Cardiac muscle cell (in vitro differentiated cells and primary cell): ENCODE data around the gene SLC23A3. TPM values are rescaled to one million over a fixed set of nuclear protein-coding genes. Genes with fewer than 3 reads are reported as not detected.

Source experiments
- DNase-seq, 2 donors: peaks; one replicate each; pipeline versions ENCODE4 v3.0.0 to v3.0.0-alpha.2; 2010 to 2017; ENCODE audit warnings: low read depth in 1 of 2, low spot score in 1 of 2
- H3K27ac ChIP-seq: fragments of 200-600 bp; sonication (generic); 2 replicates; pipeline ENCODE4 v1.5.1; 2016
- H3K27me3 ChIP-seq: fragments of 200-600 bp; sonication (generic); 2 replicates; pipeline ENCODE4 v1.6.0; 2016; ENCODE audit warnings: control low read depth
- H3K36me3 ChIP-seq: fragments of 200-600 bp; sonication (generic); 2 replicates; pipeline ENCODE4 v1.5.1; 2016; ENCODE audit warnings: control low read depth
- H3K4me1 ChIP-seq: fragments of 200-600 bp; sonication (generic); 2 replicates; pipeline ENCODE4 v1.8.1; 2017; ENCODE audit warnings: low read depth, mild to moderate bottlenecking, mixed run types
- H3K4me3 ChIP-seq: fragments of 200-600 bp; sonication (generic); 2 replicates; pipeline ENCODE4 v1.5.1; 2016; ENCODE audit warnings: mild to moderate bottlenecking
- H3K9me3 ChIP-seq: fragments of 200-600 bp; sonication (generic); 2 replicates; pipeline ENCODE4 v1.5.1; 2017; ENCODE audit warnings: low read depth, mild to moderate bottlenecking, control low read depth
- polyA plus RNA-seq: library from polyadenylated mRNA; unstranded; fragments of >200 nt; fragmentation: Nextera tagmentation; extraction: Ambion mirVana; gene quantifications from 2 replicates; pipeline ENCODE4 v1.2.1, GENCODE V29; 2016
- total RNA-seq: library from RNA; depleted of rRNA; stranded (reverse); fragments of >200 nt; gene quantifications from 2 replicates; pipeline ENCODE4 v1.2.3, GENCODE V29; 2016
- TF ChIP-seq, protein P1 (sequence below): IDR thresholded peaks from 2 replicates; pipeline ENCODE4 v1.5.1; 2012; ENCODE audit warnings: low read depth, mild to moderate bottlenecking, low read length

The SLC23A3 gene
- total and polyA plus RNA-seq, 2 experiments from 2014 or later = 0.09 TPM; not detected in 1

DNA sequence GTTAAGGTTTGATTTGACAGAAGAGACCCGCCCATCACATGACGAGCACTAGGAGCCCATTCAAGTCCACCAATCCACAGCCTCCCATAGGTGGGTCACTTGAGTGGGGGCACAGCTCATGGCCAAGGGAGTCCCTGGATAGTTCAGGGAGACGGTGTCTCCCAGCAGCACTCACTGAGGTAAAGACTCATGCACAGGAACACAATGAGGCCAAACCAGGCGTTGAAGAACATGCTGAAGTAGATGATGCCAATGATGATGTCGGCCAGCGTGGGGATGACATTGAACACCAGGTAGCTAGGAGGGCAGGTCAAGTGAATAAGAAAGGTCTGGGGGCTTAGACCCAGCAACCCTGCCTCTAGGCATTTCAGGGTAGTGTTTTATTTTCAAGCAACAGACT, 45.0 kb upstream of the SLC23A3 start:
- peaks cover 3% of the 10 kb centered on the region for H3K36me3 ChIP-seq
- H3K4me1 ChIP-seq = peaks cover 12% of the 10 kb centered on the region
- no peaks in the 10 kb centered on the region for H3K27me3 ChIP-seq
- no peak for DNase-seq
- no peak overlapping the region for H3K4me3 ChIP-seq
- no peak overlapping the region for H3K27ac ChIP-seq
- TF ChIP-seq, protein P1, sequence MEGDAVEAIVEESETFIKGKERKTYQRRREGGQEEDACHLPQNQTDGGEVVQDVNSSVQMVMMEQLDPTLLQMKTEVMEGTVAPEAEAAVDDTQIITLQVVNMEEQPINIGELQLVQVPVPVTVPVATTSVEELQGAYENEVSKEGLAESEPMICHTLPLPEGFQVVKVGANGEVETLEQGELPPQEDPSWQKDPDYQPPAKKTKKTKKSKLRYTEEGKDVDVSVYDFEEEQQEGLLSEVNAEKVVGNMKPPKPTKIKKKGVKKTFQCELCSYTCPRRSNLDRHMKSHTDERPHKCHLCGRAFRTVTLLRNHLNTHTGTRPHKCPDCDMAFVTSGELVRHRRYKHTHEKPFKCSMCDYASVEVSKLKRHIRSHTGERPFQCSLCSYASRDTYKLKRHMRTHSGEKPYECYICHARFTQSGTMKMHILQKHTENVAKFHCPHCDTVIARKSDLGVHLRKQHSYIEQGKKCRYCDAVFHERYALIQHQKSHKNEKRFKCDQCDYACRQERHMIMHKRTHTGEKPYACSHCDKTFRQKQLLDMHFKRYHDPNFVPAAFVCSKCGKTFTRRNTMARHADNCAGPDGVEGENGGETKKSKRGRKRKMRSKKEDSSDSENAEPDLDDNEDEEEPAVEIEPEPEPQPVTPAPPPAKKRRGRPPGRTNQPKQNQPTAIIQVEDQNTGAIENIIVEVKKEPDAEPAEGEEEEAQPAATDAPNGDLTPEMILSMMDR = no peak
- H3K9me3 ChIP-seq = no peaks in the 10 kb centered on the region

DNA sequence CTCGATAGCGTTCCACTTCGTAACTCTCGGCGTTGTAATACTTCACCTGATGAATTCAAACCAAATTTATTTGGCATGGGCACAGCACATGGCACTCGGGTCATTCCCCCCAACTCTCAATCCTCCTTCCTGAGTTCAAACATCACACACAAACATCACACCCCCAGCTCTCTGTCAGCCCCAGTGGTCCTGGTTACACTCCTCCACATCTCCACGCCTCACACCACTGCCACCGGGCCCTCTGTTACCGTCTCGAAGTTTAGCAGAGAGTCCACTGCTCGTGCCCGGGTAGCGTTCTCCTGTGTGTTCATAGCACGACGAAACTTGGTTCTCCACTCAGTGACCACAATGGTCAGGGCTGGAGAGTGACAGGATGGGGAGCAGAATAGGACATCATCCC, 44.3 kb upstream of the SLC23A3 start:
- H3K9me3 ChIP-seq = no peaks in the 10 kb centered on the region
- no peaks in the 10 kb centered on the region for H3K36me3 ChIP-seq
- H3K27ac ChIP-seq = no peak overlapping the region
- peaks cover 9% of the 10 kb centered on the region for H3K4me1 ChIP-seq
- H3K27me3 ChIP-seq = no peaks in the 10 kb centered on the region
- no peak for DNase-seq
- no peak overlapping the region for H3K4me3 ChIP-seq
- TF ChIP-seq, protein P1 = no peak

DNA sequence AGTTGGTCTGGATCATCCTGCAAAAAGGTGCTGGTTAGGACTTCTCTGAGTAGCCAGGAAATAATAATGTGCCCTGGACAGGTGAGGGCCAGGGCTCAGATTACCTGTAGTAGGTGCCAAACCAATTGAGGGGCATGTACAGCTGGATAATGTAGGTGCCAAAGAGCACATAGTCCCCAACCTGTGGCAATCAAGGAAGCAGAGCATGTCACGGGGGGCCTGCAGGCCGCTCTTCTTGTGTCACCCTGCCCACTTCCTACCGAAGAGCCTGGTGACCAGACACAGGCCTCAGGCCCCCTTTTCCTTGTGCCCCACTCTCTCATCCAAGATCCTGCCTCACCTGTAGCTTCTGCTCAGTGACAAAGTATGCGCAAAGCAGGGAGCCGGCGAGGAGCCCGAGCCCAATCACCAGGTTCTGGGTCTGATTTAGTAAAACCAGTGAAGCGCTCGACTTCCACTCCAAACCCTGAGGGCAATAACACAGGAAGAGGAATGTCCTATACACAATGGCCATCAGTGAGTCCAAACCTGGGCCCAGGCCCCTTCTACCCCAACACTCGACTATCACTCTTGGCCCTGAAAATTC, 43.8 kb upstream of the SLC23A3 start:
- peaks cover 6% of the 10 kb centered on the region for H3K4me1 ChIP-seq
- TF ChIP-seq, protein P1 = no peak
- no peak overlapping the region for H3K4me3 ChIP-seq
- H3K27me3 ChIP-seq = no peaks in the 10 kb centered on the region
- H3K9me3 ChIP-seq = no peaks in the 10 kb centered on the region
- peaks cover 4% of the 10 kb centered on the region for H3K36me3 ChIP-seq
- H3K27ac ChIP-seq = no peak overlapping the region
- DNase-seq = no peak

DNA sequence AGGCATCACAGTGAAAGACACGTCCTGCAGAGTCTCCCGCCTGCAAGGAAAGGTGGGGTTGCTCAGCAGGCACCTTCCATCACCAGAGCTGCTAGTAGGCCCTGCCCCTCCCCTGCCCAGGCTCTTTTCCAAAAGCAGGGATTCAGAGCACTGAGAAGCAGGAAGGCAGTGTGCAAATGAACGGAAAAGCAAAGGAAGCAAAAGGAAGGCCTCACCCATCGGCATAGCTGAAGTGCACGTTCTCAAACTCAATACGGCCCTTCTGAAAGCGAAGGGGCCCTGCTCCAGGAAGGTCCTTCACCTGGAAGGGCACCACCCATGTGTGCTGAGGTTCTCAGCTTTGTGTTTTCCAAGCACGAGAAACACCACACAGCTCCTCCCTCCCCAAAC, 43.2 kb upstream of the SLC23A3 start:
- Histone ChIP-seq H3K4me3 (no peak overlapping the region), H3K4me1 (peaks cover 6% of the 10 kb centered on the region), H3K36me3 (peaks cover 8% of the 10 kb centered on the region), H3K9me3 (no peaks in the 10 kb centered on the region), H3K27me3 (no peaks in the 10 kb centered on the region), H3K27ac (no peak overlapping the region)
- TF ChIP-seq, protein P1 = no peak
- DNase-seq = no peak

DNA sequence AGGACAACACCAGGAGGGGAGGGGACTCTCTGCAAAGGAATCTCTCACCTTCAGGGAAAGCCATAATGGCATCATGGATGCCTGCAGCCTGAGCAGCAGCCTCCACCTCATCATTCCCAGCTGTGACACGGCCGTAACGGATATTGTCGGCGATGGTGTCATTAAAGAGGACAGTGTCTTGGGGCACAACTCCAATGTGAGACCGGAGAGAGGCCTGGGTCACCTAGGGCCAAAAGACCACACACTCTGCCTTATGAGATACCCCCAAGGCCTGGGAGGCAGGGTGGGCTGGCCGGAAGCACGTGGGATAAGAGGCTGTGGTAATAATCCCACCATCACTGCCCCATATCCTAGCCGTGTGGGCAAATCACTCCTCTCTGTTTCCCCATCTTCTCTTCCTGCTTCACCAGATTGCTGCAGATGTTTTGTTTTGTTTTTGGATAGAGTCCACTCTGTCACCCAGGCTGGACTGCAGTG, 41.1 kb upstream of the SLC23A3 start:
- H3K9me3 ChIP-seq = no peaks in the 10 kb centered on the region
- no peaks in the 10 kb centered on the region for H3K4me1 ChIP-seq
- no peak overlapping the region for H3K4me3 ChIP-seq
- no peak for DNase-seq
- H3K27me3 ChIP-seq = no peaks in the 10 kb centered on the region
- peaks cover 8% of the 10 kb centered on the region for H3K36me3 ChIP-seq
- H3K27ac ChIP-seq = no peak overlapping the region
- TF ChIP-seq, protein P1 = no peak
